ENCODE data around the gene FAM174B.

The FAM174B gene

GRCh38 chr15:92655178-92655995, at the start of gene FAM174B:
TSS of gene FAM174B (minus strand) at chr15:92655775.
- Histone ChIP-seq H3K27ac (peak within 1 kb of the TSS in 8 of 21 experiments; percentile 2 to 67 (median 48)), H3K4me3 (peak within 1 kb of the TSS; percentile 27 to 54 (median 33))

- Histone ChIP-seq H3K27ac (no peak overlapping the region), H3K4me3 (no peak overlapping the region)
These were observed 40.5 kb upstream of the FAM174B start for GRCh38 chr15:92696096-92696495.

- Histone ChIP-seq H3K4me3 (no peak overlapping the region), H3K27ac (no peak overlapping the region)
These were observed 38.2 kb upstream of the FAM174B start for GRCh38 chr15:92693691-92694331.

- H3K4me3 ChIP-seq, result no peak overlapping the region
- no peak overlapping the region for H3K27ac ChIP-seq
These were observed 34.8 kb upstream of the FAM174B start for GRCh38 chr15:92690395-92690794.

GRCh38 chr15:92687746-92688145, 32.2 kb upstream of the FAM174B start:
- no peak overlapping the region for H3K27ac ChIP-seq
- no peak overlapping the region for H3K4me3 ChIP-seq

GRCh38 chr15:92687195-92687602, 31.6 kb upstream of the FAM174B start:
- no peak overlapping the region for H3K27ac ChIP-seq
- no peak overlapping the region for H3K4me3 ChIP-seq

- H3K27ac ChIP-seq, result peak overlapping the region in 15 of 21 experiments; percentile 12 to 87 (median 55)
These were observed 27.9 kb upstream of the FAM174B start for GRCh38 chr15:92683511-92683834.

GRCh38 chr15:92682741-92683510, 27.4 kb upstream of the FAM174B start:
- no peak overlapping the region for H3K4me3 ChIP-seq
- peak overlapping the region in 18 of 21 experiments; percentile 12 to 87 (median 56) for H3K27ac ChIP-seq

More at GRCh38 chr15:92683511-92683834, 27.9 kb upstream of the FAM174B start:
- no peak overlapping the region for H3K4me3 ChIP-seq

GRCh38 chr15:92681141-92681631, 25.6 kb upstream of the FAM174B start:
- no peak overlapping the region for H3K4me3 ChIP-seq

GRCh38 chr15:92677999-92678398, 22.4 kb upstream of the FAM174B start:
- Histone ChIP-seq H3K27ac (peak overlapping the region in 1 of 21 experiments; percentile 13), H3K4me3 (no peak overlapping the region)

More at GRCh38 chr15:92681141-92681631, 25.6 kb upstream of the FAM174B start:
- H3K27ac ChIP-seq, result peak overlapping the region in 10 of 21 experiments; percentile 7 to 87 (median 67)

- Histone ChIP-seq H3K27ac (no peak overlapping the region), H3K4me3 (no peak overlapping the region)
These were observed 21.0 kb upstream of the FAM174B start for GRCh38 chr15:92676561-92676960.

GRCh38 chr15:92675485-92675884, 19.9 kb upstream of the FAM174B start:
- peak overlapping the region in 1 of 21 experiments; percentile 13 for H3K27ac ChIP-seq
- H3K4me3 ChIP-seq, result no peak overlapping the region

GRCh38 chr15:92674347-92674746, 18.8 kb upstream of the FAM174B start:
- H3K4me3 ChIP-seq, result no peak overlapping the region
- H3K27ac ChIP-seq, result no peak overlapping the region

GRCh38 chr15:92672102-92672501, 16.5 kb upstream of the FAM174B start:
- no peak overlapping the region for H3K27ac ChIP-seq
- no peak overlapping the region for H3K4me3 ChIP-seq

GRCh38 chr15:92671406-92671805, 15.8 kb upstream of the FAM174B start:
- H3K27ac ChIP-seq, result no peak overlapping the region
- H3K4me3 ChIP-seq, result no peak overlapping the region

GRCh38 chr15:92670621-92671020, 15.0 kb upstream of the FAM174B start:
- no peak overlapping the region for H3K4me3 ChIP-seq
- no peak overlapping the region for H3K27ac ChIP-seq

GRCh38 chr15:92669432-92669831, 13.9 kb upstream of the FAM174B start:
- no peak overlapping the region for H3K4me3 ChIP-seq
- no peak overlapping the region for H3K27ac ChIP-seq

GRCh38 chr15:92668620-92669019, 13.0 kb upstream of the FAM174B start:
- Histone ChIP-seq H3K4me3 (no peak overlapping the region), H3K27ac (no peak overlapping the region)

GRCh38 chr15:92667970-92668485, 12.5 kb upstream of the FAM174B start:
- Histone ChIP-seq H3K27ac (peak overlapping the region in 3 of 21 experiments; percentile 25 to 38 (median 27)), H3K4me3 (no peak overlapping the region)

Measured in skin epidermis (tissue), 12 donors.